Measurements from ENCODE around the gene ATG16L1.

Gene ATG16L1

GRCh38 chr2:233251306-233252116, at the start of gene ATG16L1:
Gene ATG16L1, plus strand, starts transcription at chr2:233251673. Its CDS starts 155 bp downstream, at chr2:233251828.
- peak; percentile 68 to 89 for DNase-seq

DNA sequence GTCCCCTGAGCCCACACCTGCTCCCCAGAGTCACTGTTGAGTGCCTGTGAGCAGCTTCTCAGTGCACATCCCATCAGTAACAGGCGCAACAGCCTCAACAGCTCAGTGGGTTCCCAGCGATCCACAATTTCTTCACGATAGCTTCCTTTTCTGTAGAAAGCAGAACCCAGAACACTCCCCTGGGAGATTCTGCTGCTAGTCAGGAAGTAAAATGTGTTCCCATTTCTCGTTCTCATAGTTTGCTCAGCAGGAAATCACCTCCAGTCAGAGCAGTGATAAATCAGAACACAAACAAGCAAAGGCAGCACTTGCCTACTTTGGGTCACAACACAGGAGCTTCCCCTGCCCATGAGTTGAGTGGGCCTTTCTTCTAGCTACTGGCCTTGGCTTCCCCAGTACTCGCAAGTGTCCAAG, 48.9 kb upstream of the ATG16L1 start:
- DNase-seq = no peak

DNA sequence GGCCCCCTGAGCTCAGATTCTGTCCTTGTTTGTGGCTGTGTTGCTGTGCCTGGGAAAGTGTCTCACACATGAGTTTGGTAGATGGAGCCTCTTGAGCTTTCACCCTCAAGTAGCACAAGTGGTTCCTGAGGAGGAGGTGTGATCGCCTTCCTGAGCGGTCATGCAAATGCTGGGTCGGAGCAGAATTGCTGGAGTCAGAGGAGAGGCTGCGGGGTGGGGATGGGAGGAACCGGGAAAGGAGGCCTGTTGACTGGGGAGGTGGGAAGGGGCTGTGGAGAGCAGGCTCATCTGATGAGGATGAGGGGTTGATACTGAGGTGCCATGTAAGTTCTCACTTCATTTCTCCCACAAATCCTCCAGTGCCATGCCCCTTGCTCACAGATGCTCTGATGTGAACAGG, 48.4 kb upstream of the ATG16L1 start:
- no peak for DNase-seq

- no peak for DNase-seq
Measured at GRCh38 chr2:233204286-233204936, 47.1 kb upstream of the ATG16L1 start.

- no peak for DNase-seq
Measured at GRCh38 chr2:233208382-233209116, 42.9 kb upstream of the ATG16L1 start.

GRCh38 chr2:233209117-233209532, 42.3 kb upstream of the ATG16L1 start:
- DNase-seq = no peak

DNA sequence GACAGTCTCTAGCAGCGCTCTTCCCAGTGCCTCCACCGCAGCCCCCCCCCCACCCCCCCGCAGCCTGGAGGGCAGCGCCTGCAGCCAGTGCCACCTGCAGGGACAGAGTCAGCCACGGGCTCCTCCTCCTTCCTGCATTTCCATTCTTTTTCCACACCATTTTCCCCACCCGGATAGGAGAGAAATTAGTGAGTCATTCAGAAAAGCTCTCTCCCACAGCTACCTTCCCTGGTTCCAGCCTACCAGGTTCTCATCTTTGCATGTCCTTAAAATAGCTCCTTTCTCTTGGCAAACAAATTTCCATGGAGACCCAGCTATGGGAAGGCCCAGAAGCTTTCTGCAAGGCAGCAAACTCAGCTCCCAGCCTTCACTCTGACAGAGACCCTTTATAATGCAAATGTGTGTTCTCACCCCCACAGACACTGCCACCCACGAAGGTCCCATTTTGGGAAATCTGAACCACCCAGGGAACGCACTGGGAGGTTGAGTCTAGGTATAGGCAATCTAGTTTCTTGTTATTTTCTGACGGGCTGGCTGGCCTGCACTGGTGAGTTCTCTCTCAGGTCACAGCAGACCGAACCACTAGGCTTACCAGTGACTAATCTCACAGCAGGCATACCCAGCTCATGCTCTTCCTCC, 41.8 kb upstream of the ATG16L1 start:
- no peak for DNase-seq

GRCh38 chr2:233210281-233210680, 41.2 kb upstream of the ATG16L1 start:
- DNase-seq = no peak

GRCh38 chr2:233210843-233211547, 40.5 kb upstream of the ATG16L1 start:
- DNase-seq = no peak

DNA sequence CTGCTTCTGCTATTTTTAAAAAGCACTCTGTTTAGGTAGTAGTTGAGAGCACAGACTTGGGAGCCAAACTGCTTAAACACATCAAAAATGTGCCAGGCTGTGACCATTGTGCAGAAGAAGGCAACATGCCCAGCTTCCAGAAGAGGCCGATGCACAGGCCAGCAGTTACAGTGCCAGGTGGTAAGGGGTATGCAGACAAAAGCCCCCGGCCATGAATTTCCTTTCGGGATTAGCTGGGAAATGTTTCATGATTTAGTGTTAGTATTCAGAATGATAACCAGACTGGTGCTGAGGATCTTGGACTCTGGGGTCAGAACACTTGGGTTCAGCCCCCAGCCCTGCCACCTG, 40.0 kb upstream of the ATG16L1 start:
- DNase-seq = no peak

DNA sequence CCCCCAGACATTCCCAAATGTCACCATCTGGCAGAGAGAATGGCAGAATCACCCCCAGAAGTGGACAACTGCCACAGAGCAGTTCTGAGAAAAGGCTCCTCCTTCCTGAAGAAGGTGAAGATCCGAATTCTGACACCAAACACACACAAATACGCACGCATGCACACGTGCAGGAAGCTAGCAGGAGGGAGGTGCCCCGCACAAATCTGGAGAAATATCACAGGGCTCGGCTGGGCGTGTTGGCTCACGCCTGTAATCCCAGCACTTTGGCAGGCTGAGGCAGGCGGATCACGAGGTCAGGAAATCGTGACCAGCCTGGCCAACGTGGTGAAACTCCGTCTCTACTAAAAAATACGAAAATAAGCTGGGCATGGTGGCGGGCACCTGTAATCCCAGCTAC, 38.5 kb upstream of the ATG16L1 start:
- DNase-seq = no peak

DNA sequence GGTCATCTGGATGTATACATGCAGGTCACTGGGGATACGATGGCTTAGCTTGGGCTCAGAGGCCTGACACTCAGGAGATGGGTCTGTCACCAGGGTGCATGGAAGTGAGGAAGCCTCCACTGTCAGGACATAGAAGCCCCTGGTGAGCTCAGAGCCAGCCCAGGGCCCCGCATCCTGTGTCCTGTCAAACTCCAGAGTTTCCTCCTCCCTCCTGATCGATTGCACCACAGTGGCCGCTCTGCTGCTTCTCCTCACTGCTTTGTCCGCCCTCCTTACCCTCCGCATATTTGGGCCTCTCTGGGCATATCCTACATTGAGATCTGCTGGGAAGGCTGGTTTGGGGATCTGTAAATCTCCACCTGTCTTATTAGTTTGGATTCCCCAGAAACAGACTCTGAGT, 37.5 kb upstream of the ATG16L1 start:
- no peak for DNase-seq

DNA sequence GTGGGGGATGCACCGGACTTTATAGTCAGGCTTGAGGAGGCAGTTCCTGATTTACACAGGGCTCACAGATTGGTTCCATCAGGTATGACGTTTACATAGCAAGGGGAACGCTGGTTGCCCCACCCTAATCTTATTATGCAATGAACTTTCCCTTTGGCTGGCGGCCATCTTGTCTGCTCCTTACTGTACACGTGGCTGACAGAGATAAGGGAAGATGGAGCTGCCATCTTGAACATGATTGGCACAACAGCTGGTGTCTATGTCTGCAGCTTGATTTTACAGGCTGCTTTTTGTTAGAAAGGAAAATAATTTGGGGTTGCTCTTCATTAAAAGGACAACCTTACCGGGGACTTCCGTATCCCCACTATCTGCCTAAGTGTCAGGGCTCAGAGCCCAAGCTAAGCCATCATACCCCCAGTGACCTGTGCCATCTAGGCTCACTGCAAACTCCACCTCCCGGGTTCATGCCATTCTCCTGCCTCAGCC, 33.5 kb upstream of the ATG16L1 start:
- DNase-seq = no peak

GRCh38 chr2:233218836-233219235, 32.6 kb upstream of the ATG16L1 start:
- no peak for DNase-seq

- DNase-seq = no peak
Measured at GRCh38 chr2:233219848-233220247, 31.6 kb upstream of the ATG16L1 start.

DNA sequence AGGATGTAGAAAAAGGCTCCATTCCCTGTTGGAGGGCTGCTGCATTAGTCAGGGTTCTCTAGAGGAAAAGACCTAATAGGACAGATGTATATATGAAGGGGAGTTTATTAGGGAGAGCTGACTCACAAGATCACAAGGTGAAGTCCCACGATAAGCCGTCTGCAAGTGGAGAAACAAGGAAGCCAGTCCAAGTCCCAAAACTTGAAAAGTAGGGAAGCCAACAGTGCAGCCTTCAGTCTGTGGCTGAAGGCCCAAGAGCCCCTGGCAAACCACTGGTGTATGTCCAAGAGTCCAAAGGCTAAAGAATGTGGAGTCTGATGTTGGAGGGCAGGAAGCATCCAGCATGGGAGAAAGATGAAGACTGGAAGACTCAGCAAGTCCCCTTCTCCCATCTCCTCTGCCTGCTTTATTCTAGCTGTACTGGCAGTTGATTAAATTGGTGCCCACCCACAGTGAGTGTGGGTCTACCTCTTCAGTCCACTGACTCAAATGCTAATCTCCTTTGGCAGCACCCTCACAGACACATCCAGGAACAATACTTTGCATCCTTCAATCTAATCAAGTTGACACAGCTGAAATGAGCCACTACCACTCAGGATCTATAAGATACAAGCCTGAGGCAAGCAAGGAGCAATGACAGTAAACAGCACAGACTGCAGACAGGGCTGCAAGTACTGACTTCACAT, 30.0 kb upstream of the ATG16L1 start:
- no peak for DNase-seq

DNA sequence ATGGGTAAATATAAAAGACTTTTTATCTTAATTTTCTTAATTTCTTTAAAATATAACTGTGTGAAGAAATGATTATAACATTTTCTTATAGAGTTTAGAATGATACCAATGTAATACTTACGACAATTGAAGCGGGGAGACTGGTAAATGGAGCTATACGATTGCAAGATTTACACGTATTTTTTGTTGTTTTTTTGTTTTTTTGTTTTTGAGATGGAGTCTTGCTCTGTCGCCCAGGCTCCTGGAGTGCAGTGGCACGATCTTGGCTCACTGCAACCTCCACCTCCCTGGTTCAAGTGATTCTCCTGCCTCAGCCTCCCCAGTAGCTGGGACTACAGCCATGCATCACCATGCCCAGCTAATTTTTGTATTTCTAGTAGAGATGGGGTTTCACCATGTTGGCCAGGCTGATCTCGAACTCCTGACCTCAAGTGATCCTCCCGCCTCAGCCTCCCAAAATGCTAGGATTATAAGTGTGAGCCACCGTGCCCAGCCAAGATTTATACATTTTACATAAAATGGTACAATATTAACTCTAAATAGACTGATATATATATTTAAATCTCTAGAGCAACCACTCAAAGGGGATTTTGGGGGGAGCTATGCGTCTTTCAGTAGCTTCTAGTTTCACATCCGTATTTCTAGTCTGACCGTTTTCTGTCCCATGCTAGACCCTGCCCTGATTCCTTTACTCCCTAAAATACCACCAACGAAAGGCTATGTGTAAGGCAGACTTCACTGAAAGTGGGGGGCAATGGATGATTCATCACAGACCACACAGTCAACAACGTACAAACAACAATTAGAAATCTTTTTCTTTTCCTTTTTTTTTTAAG, 28.2 kb upstream of the ATG16L1 start:
- DNase-seq = no peak

DNA sequence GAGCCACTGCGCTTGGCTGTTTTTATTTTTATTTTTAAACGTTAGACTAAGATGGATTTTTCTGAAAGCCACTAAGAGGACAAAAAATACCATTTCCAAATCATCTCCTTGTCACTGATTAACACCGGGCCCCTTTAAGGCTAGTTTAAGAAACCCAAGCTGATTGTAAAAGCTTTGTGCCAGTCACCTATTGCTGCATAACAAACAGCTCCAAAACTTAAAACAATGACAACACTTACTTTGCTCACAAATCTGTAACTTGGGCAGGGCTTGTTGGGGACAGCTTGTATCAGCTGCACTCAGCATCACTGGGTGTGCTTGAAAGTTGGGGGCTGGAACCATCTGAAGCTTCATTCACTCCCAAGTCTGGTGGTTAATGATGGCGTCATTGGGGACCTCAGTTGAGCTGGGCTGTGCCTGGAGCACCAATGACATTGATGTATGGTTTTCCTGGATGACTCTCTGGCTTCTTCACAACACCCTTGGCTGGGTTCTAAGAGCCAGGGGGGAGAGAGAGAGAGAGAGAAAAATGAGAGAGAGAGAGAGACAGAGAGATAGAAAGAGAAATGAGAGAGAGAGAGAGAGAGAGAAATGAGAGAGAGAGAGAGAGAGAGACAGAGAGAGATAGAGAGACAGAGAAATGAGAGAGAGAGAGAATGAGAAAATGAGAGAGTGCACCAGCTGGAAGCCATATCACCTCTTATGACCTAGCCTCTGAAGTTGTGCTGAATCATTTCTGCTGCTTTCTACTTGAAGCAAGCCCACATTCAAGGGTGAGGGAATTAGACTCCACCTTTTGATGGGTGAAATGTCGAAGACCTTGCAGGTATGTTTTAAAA, 26.0 kb upstream of the ATG16L1 start:
- no peak for DNase-seq

GRCh38 chr2:233226511-233227031, 24.9 kb upstream of the ATG16L1 start:
- DNase-seq = no peak

Data from cerebellar nuclear complex (tissue), 1 donor.